Stromal cell of bone marrow (primary cell): Measurements from ENCODE around the gene MGLL.
A peak's percentile ranks its signal among the peaks of the same experiment; 100 is the strongest.

Experiments used
- DNase-seq: peaks from one replicate; pipeline ENCODE4 v3.0.0-alpha.2; 2012; ENCODE audit warnings: low read depth

The MGLL gene

GRCh38 chr3:127754411-127755304 is 67.7 kb downstream of the MGLL start:
- DNase-seq: no peak

- DNase-seq: no peak
Observed at GRCh38 chr3:127753898-127754410, 68.4 kb downstream of the MGLL start.

GRCh38 chr3:127753338-127753737 is 69.0 kb downstream of the MGLL start:
- no peak for DNase-seq

- no peak for DNase-seq
Observed at GRCh38 chr3:127751782-127752181, 70.5 kb downstream of the MGLL start.

GRCh38 chr3:127751163-127751621 is 71.1 kb downstream of the MGLL start:
- no peak for DNase-seq

GRCh38 chr3:127750226-127751031 is 71.9 kb downstream of the MGLL start:
- peak; percentile 89 for DNase-seq

GRCh38 chr3:127749787-127750225 is 72.5 kb downstream of the MGLL start:
- DNase-seq: no peak

- DNase-seq: no peak
Observed at GRCh38 chr3:127749361-127749760, 73.0 kb downstream of the MGLL start.

- DNase-seq: no peak
Observed at GRCh38 chr3:127748754-127749327, 73.5 kb downstream of the MGLL start.

- peak; percentile 93 for DNase-seq
Observed at GRCh38 chr3:127747751-127748521, 74.4 kb downstream of the MGLL start.

GRCh38 chr3:127747066-127747465 is 75.2 kb downstream of the MGLL start:
- no peak for DNase-seq

GRCh38 chr3:127746400-127747057 is 75.8 kb downstream of the MGLL start:
- DNase-seq: no peak

GRCh38 chr3:127745656-127746399 is 76.5 kb downstream of the MGLL start:
- DNase-seq: no peak

GRCh38 chr3:127744875-127745274 is 77.4 kb downstream of the MGLL start:
- no peak for DNase-seq

- no peak for DNase-seq
Observed at GRCh38 chr3:127744253-127744815, 78.0 kb downstream of the MGLL start.

- DNase-seq: no peak
Observed at GRCh38 chr3:127743351-127744252, 78.7 kb downstream of the MGLL start.

GRCh38 chr3:127742580-127742979 is 79.7 kb downstream of the MGLL start:
- no peak for DNase-seq

- no peak for DNase-seq
Observed at GRCh38 chr3:127741690-127742089, 80.6 kb downstream of the MGLL start.

GRCh38 chr3:127741246-127741645 is 81.1 kb downstream of the MGLL start:
- DNase-seq: no peak
